ENCODE data around the gene IL24.

IL24 gene

GRCh38 chr1:206908038-206908437, 10.8 kb downstream of the IL24 start:
- TF ChIP-seq REST (IDR thresholded peaks at IDR 0.05; ENCODE audit: insufficient replicate concordance, low read depth) = no peak
- TF ChIP-seq GABPA (IDR thresholded peaks at IDR 0.05; ENCODE audit: low read depth) = no peak
- TF ChIP-seq POLR2AphosphoS5 (IDR thresholded peaks at IDR 0.05; ENCODE audit: low read depth) = no peak
- TF ChIP-seq SPI1 (IDR thresholded peaks at IDR 0.05; ENCODE audit: borderline replicate concordance, low read depth) = no peak
- no peak for DNase-seq (ENCODE audit: low read depth in 1 of 2, low spot score in 1 of 2)
- H3K27ac ChIP-seq (replicated peaks) = no peak overlapping the region
- H3K4me3 ChIP-seq (replicated peaks; ENCODE audit: insufficient read depth, low read length) = no peak overlapping the region
- H3K27me3 ChIP-seq (ENCODE audit: insufficient read depth, poor library complexity, severe bottlenecking) = peaks cover 23% of the 10 kb centered on the region

- DNase-seq (ENCODE audit: low read depth in 1 of 2, low spot score in 1 of 2) = no peak
- no peak overlapping the region for H3K27ac ChIP-seq (replicated peaks)
- H3K27me3 ChIP-seq (ENCODE audit: insufficient read depth, poor library complexity, severe bottlenecking) = peaks cover 23% of the 10 kb centered on the region
- peak overlapping the region; percentile 53 for H3K4me3 ChIP-seq (replicated peaks; ENCODE audit: insufficient read depth, low read length)
- TF ChIP-seq CTCF (IDR thresholded peaks at IDR 0.05; ENCODE audit: insufficient read depth, low read length) (no peak), POLR2AphosphoS5 (IDR thresholded peaks at IDR 0.05; ENCODE audit: low read depth) (no peak), GABPA (IDR thresholded peaks at IDR 0.05; ENCODE audit: low read depth) (no peak), REST (IDR thresholded peaks at IDR 0.05; ENCODE audit: insufficient replicate concordance, low read depth) (no peak), SPI1 (IDR thresholded peaks at IDR 0.05; ENCODE audit: borderline replicate concordance, low read depth) (no peak)
Observed at GRCh38 chr1:206909161-206909882, 12.1 kb downstream of the IL24 start.

GRCh38 chr1:206909883-206910318, 12.7 kb downstream of the IL24 start:
- no peak overlapping the region for H3K27ac ChIP-seq (replicated peaks)
- TF ChIP-seq GABPA (IDR thresholded peaks at IDR 0.05; ENCODE audit: low read depth) (no peak), REST (IDR thresholded peaks at IDR 0.05; ENCODE audit: insufficient replicate concordance, low read depth) (no peak), CTCF (IDR thresholded peaks at IDR 0.05; ENCODE audit: insufficient read depth, low read length) (no peak), SPI1 (IDR thresholded peaks at IDR 0.05; ENCODE audit: borderline replicate concordance, low read depth) (no peak), POLR2AphosphoS5 (IDR thresholded peaks at IDR 0.05; ENCODE audit: low read depth) (no peak)
- peaks cover 23% of the 10 kb centered on the region for H3K27me3 ChIP-seq (ENCODE audit: insufficient read depth, poor library complexity, severe bottlenecking)
- DNase-seq (ENCODE audit: low read depth in 1 of 2, low spot score in 1 of 2) = no peak
- peak overlapping the region; percentile 53 for H3K4me3 ChIP-seq (replicated peaks; ENCODE audit: insufficient read depth, low read length)

Data from HL-60 (cell line).